PC-3 (cell line): ENCODE data around the gene MYLK2. TPM values are rescaled to one million over a fixed set of nuclear protein-coding genes. Genes with fewer than 3 reads are reported as not detected.

Source experiments
- ATAC-seq: fragments of 200-7000 bp; cut with Tn5 transposase; 2 replicates; pipeline ENCODE4 v1.9.1; 2020; ENCODE audit warnings: mild to moderate bottlenecking, moderate library complexity
- BruUV-seq: library from RNA; stranded (reverse); fragments of 400-500 nt; replicated peaks from 2 replicates; lab custom pipeline; 2021; lab: Mats Ljungman, UMichigan
- CTCF ChIA-PET: fragments of 300-600 bp; sonication (Branson Sonifier 250); formaldehyde crosslinking; loops from one replicate; lab custom pipeline; 2022; ENCODE audit warnings: antibody characterized with exemption; lab: Charles Lee
- POLR2A ChIA-PET: fragments of 300-600 bp; sonication (Branson Sonifier 250); formaldehyde crosslinking; loops from one replicate; lab custom pipeline; 2022; ENCODE audit warnings: antibody characterized with exemption; ENCODE audit not compliant: unreplicated experiment; lab: Charles Lee
- DNase-seq: peaks from one replicate; pipeline ENCODE4 v3.0.0-alpha.2; 2015
- H2AFZ ChIP-seq: fragments of 300-600 bp; sonication (generic); 2 replicates; pipeline ENCODE4 v1.6.0; 2016; ENCODE audit warnings: antibody characterized with exemption, low read length
- H3F3A ChIP-seq: fragments of 300-600 bp; sonication (generic); one replicate; pipeline ENCODE4 v1.6.0; 2017; ENCODE audit warnings: antibody characterized with exemption, low read length, control low read depth, mild to moderate bottlenecking; ENCODE audit not compliant: unreplicated experiment
- H3K27ac ChIP-seq: fragments of 300-600 bp; sonication (generic); 2 replicates; pipeline ENCODE4 v1.5.1; 2016; ENCODE audit warnings: mild to moderate bottlenecking, low read length
- H3K27me3 ChIP-seq: fragments of 300-600 bp; sonication (generic); 2 replicates; pipeline ENCODE4 v1.6.1; 2016; ENCODE audit warnings: low read length, mixed read lengths
- H3K36me3 ChIP-seq: fragments of 300-600 bp; sonication (generic); 2 replicates; pipeline ENCODE4 v1.6.1; 2016; ENCODE audit warnings: low read depth, mixed run types, low read length, mixed read lengths
- H3K4me1 ChIP-seq: fragments of 300-600 bp; sonication (generic); 2 replicates; pipeline ENCODE4 v1.5.1; 2016; ENCODE audit warnings: low read length; ENCODE audit not compliant: insufficient read depth
- H3K4me2 ChIP-seq: fragments of 300-600 bp; sonication (generic); 2 replicates; pipeline ENCODE4 v1.6.0; 2016; ENCODE audit warnings: low read length
- H3K4me3 ChIP-seq: fragments of 300-600 bp; sonication (generic); 2 replicates; pipeline ENCODE4 v1.5.1; 2016; ENCODE audit warnings: mild to moderate bottlenecking, low read length, mixed read lengths
- H3K79me2 ChIP-seq: fragments of 300-600 bp; sonication (generic); 2 replicates; pipeline ENCODE4 v1.6.1; 2017; ENCODE audit warnings: low read length, mixed read lengths
- H3K9ac ChIP-seq: fragments of 300-600 bp; sonication (generic); 2 replicates; pipeline ENCODE4 v1.6.0; 2016; ENCODE audit warnings: mild to moderate bottlenecking, low read length
- H3K9me2 ChIP-seq: fragments of 300-600 bp; sonication (generic); replicated peaks from 2 replicates; pipeline ENCODE4 v1.6.1; 2016; ENCODE audit warnings: mixed run types, low read length, mixed read lengths
- H3K9me3 ChIP-seq: fragments of 300-600 bp; sonication (generic); 2 replicates; pipeline ENCODE4 v1.6.1; 2016; ENCODE audit warnings: low read length, mixed read lengths
- H4K20me1 ChIP-seq: fragments of 300-600 bp; sonication (generic); 2 replicates; pipeline ENCODE4 v1.6.1; 2016; ENCODE audit warnings: low read length, mixed read lengths
- EZH2 ChIP-seq: fragments of 300-600 bp; sonication (generic); IDR thresholded peaks from one replicate; pipeline ENCODE4 v1.6.1; 2017; ENCODE audit warnings: antibody characterized with exemption, mild to moderate bottlenecking, low read length; ENCODE audit not compliant: unreplicated experiment
- EZH2phosphoT487 ChIP-seq: fragments of 300-600 bp; sonication (generic); IDR thresholded peaks from 2 replicates; pipeline ENCODE4 v1.6.1; 2018; ENCODE audit warnings: mild to moderate bottlenecking, antibody characterized with exemption, low read length, borderline replicate concordance
- intact Hi-C: fragments of 100-400 bp; cut with micrococcal nuclease; formaldehyde crosslinking; loops from 2 replicates; pipeline ENCODE4 v1.9.0; 2023
- total RNA-seq: library from RNA; depleted of rRNA; stranded (reverse); fragments of >200 nt; gene quantifications from 2 replicates; pipeline ENCODE4 v1.2.3, GENCODE V29; 2014
- TF ChIP-seq, protein P1 (sequence below): fragments of 300-600 bp; sonication (generic); conservative IDR thresholded peaks from 2 replicates; pipeline ENCODE4 v1.5.1; 2017; ENCODE audit warnings: antibody characterized with exemption, low read depth, mild to moderate bottlenecking, low read length

Gene MYLK2
- total RNA-seq, 1 experiment from 2014 or later, result 1.7 TPM

DNA sequence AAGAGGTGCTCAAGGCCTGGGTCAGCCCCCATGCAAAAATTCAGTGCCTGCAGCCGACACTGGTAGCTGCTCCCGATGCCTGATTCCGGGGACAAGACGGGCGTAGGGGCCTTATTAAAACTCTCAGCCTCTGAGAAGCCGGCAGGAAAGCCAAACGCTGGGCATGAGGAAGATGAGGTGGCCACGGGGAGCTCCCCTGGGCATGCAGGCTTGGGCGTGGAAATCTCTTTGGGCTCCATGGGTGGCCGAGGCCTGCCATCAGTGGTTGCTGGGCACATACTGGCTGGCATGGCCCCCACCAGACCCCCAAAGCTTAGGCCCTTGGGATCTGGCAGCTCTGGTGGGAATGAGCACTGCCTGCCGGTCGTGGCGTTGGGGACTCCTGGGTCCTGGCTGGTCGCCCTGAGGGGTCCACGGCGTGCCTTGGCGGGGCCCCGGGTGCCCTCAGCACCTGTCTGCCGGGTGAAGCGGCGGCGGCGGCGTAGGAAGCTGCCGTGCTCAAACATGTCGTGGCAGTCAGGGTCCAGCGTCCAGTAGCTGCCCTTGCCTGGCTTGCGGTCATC lies 25.7 kb downstream of the MYLK2 start:
- ATAC-seq, result no peak
- Histone ChIP-seq H3K4me2 (no peak overlapping the region), H3K79me2 (no peaks in the 10 kb centered on the region), H3K27ac (no peak overlapping the region), H3K27me3 (peaks cover 8% of the 10 kb centered on the region), H3K9me2 (no peaks in the 10 kb centered on the region), H3K4me3 (no peak overlapping the region), H3K9ac (no peak overlapping the region), H3K9me3 (no peaks in the 10 kb centered on the region), H4K20me1 (no peaks in the 10 kb centered on the region), H3K36me3 (no peaks in the 10 kb centered on the region), H2AFZ (no peak overlapping the region), H3K4me1 (peaks cover 19% of the 10 kb centered on the region), H3F3A (no peaks in the 10 kb centered on the region)
- ChIA-PET CTCF (interaction anchor here (1.1 kb wide), 1 partner anchor 22 kb away, joined by 6 read pairs; no protein-coding TSS in a partner anchor), POLR2A (no interaction called here)
- BruUV-seq, result no TSS peak
- intact Hi-C loops, result no loop called here
- TF ChIP-seq, protein P1, sequence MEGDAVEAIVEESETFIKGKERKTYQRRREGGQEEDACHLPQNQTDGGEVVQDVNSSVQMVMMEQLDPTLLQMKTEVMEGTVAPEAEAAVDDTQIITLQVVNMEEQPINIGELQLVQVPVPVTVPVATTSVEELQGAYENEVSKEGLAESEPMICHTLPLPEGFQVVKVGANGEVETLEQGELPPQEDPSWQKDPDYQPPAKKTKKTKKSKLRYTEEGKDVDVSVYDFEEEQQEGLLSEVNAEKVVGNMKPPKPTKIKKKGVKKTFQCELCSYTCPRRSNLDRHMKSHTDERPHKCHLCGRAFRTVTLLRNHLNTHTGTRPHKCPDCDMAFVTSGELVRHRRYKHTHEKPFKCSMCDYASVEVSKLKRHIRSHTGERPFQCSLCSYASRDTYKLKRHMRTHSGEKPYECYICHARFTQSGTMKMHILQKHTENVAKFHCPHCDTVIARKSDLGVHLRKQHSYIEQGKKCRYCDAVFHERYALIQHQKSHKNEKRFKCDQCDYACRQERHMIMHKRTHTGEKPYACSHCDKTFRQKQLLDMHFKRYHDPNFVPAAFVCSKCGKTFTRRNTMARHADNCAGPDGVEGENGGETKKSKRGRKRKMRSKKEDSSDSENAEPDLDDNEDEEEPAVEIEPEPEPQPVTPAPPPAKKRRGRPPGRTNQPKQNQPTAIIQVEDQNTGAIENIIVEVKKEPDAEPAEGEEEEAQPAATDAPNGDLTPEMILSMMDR, result no peak
- DNase-seq, result no peak

DNA sequence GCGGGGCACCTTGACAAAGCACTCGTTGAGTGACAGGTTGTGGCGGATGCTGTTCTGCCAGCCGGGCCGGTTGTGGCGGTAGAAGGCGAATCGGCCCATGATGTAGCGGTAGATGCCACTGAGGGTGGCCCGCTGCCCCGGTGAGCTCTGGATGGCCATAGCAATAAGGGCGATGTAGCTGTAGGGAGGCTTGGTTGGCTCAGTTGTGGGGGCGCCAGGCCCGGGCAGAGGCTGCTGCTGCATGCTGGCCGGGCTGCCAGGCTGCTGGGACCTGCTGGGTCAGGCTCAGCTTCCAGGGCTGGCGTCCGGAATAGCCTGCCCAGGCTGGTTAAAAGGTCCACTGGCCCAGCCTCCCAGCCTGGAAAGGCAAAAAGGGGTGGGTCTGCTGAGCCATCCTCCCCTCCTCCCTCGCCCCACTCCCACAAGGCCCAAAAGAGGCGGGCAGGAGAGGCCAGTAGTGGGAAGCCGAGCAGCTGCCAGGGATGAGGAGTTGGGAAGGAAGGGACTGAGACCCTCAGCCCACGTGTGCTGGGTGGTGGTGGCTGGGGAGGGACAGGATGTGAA lies 26.2 kb downstream of the MYLK2 start, which contains the start of gene FOXS1:
TSS of gene FOXS1 (minus strand) at position 305 of the 564 bp plus-strand sequence. CDS start at position 243, 62 bp downstream.
- no peak within 1 kb of the TSS for H3K4me2 ChIP-seq
- ATAC-seq (no peak), DNase-seq (no peak)
- H4K20me1 ChIP-seq, result no peaks in the 10 kb centered on the region
- H3K4me1 ChIP-seq, result peaks cover 19% of the 10 kb centered on the region
- ChIA-PET CTCF (interaction anchor here (1.1 kb wide), 1 partner anchor 22 kb away, joined by 6 read pairs; no protein-coding TSS in a partner anchor), POLR2A (no interaction called here)
- TF ChIP-seq EZH2phosphoT487, result no peak
- no peak for TF ChIP-seq EZH2
- TF ChIP-seq, protein P1, result no peak
- H3K27ac ChIP-seq, result no peak within 1 kb of the TSS
- H3K9me3 ChIP-seq, result no peaks in the 10 kb centered on the region
- intact Hi-C loops, result no loop called here
- no peak within 1 kb of the TSS for H3K9ac ChIP-seq
- no TSS peak for BruUV-seq
- peaks cover 11% of the 10 kb centered on the region for H3K27me3 ChIP-seq
- no peaks in the 10 kb centered on the region for H3K79me2 ChIP-seq
- H3K9me2 ChIP-seq, result no peaks in the 10 kb centered on the region
- H3K4me3 ChIP-seq, result no peak within 1 kb of the TSS
- no peak within 1 kb of the TSS for H2AFZ ChIP-seq
- no peaks in the 10 kb centered on the region for H3F3A ChIP-seq
- H3K36me3 ChIP-seq, result no peaks in the 10 kb centered on the region

DNA sequence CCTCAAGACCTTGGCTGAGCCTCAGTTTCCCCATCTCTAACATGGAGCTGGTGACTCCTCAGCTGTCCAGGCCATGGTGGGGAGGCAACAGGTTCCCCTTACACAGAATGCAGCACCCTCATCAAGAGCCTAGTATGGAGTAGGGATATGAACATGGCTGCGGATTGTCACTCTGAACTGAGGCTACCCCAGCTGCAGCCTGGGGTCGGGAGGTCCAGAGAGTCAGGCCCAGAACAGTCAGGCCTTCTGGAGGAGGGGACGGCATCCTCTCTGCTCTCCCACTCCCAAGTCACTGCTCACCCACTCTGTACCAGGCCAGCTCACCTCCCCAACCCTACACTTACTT lies 27.6 kb downstream of the MYLK2 start:
- POLR2A ChIA-PET, result no interaction called here
- no TSS peak for BruUV-seq
- H3K9me3 ChIP-seq, result no peaks in the 10 kb centered on the region
- no peaks in the 10 kb centered on the region for H4K20me1 ChIP-seq
- H3K36me3 ChIP-seq, result no peaks in the 10 kb centered on the region
- intact Hi-C loops, result loop anchor here (1.0 kb wide), 1 partner anchor 23 kb away; no protein-coding TSS in a partner anchor
- no peak overlapping the region for H3K9ac ChIP-seq
- ATAC-seq (no peak), DNase-seq (no peak)
- no peak overlapping the region for H3K27ac ChIP-seq
- peaks cover 17% of the 10 kb centered on the region for H3K4me1 ChIP-seq
- CTCF ChIA-PET, result interaction anchor here (1.1 to 1.5 kb wide), 3 partner anchors 23 to 105 kb away, joined by 3 to 4 read pairs (median 4); partner anchors contain the start of gene PDRG1
- TF ChIP-seq, protein P1, result 0 out of 2 replicates have a peak, but pooled peaks have one; percentile 6
- TF ChIP-seq EZH2phosphoT487, result no peak
- TF ChIP-seq EZH2, result no peak
- no peaks in the 10 kb centered on the region for H3K9me2 ChIP-seq
- no peak overlapping the region for H3K4me2 ChIP-seq
- H3K4me3 ChIP-seq, result no peak overlapping the region
- H3K79me2 ChIP-seq, result no peaks in the 10 kb centered on the region
- peaks cover 11% of the 10 kb centered on the region for H3K27me3 ChIP-seq
- no peaks in the 10 kb centered on the region for H3F3A ChIP-seq
- H2AFZ ChIP-seq, result no peak overlapping the region
